ENCODE results near the gene B3GALT6. TPM values are rescaled to one million over a fixed set of nuclear protein-coding genes. Genes with fewer than 3 reads are reported as not detected.

The B3GALT6 gene
- total RNA-seq, 1 donor from 2014 or later: 31.9 TPM

- peaks cover 3% of the 10 kb centered on the region for H3K9me3 Mint-ChIP-seq (ENCODE audit: low read depth)
- H3K27me3 Mint-ChIP-seq: no peaks in the 10 kb centered on the region
- peak within 1 kb of the TSS; percentile 91 for H3K27ac Mint-ChIP-seq
- H3K36me3 Mint-ChIP-seq (ENCODE audit: insufficient read depth): peaks cover 13% of the 10 kb centered on the region
- H3K4me3 Mint-ChIP-seq (ENCODE audit: low read depth): peak within 1 kb of the TSS; percentile 87
- TF ChIP-seq, protein P1, sequence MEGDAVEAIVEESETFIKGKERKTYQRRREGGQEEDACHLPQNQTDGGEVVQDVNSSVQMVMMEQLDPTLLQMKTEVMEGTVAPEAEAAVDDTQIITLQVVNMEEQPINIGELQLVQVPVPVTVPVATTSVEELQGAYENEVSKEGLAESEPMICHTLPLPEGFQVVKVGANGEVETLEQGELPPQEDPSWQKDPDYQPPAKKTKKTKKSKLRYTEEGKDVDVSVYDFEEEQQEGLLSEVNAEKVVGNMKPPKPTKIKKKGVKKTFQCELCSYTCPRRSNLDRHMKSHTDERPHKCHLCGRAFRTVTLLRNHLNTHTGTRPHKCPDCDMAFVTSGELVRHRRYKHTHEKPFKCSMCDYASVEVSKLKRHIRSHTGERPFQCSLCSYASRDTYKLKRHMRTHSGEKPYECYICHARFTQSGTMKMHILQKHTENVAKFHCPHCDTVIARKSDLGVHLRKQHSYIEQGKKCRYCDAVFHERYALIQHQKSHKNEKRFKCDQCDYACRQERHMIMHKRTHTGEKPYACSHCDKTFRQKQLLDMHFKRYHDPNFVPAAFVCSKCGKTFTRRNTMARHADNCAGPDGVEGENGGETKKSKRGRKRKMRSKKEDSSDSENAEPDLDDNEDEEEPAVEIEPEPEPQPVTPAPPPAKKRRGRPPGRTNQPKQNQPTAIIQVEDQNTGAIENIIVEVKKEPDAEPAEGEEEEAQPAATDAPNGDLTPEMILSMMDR (IDR thresholded peaks at IDR 0.05; ENCODE audit: unreplicated experiment): no peak
- DNase-seq (ENCODE audit: low spot score, unreplicated experiment): peak; percentile 90
- peaks cover 14% of the 10 kb centered on the region for H3K4me1 Mint-ChIP-seq (ENCODE audit: low read depth)
These were observed 433 bp upstream of the B3GALT6 start, which contains the start of gene SDF4 for GRCh38 chr1:1231400-1232207. SDF4 (minus strand) TSS chr1:1232001; CDS start chr1:1228772, 3,229 bp downstream.

- no peak for DNase-seq (ENCODE audit: low spot score, unreplicated experiment)
- H3K36me3 Mint-ChIP-seq (ENCODE audit: insufficient read depth): peaks cover 13% of the 10 kb centered on the region
- peaks cover 16% of the 10 kb centered on the region for H3K4me1 Mint-ChIP-seq (ENCODE audit: low read depth)
- peaks cover 3% of the 10 kb centered on the region for H3K9me3 Mint-ChIP-seq (ENCODE audit: low read depth)
- TF ChIP-seq, protein P1 (IDR thresholded peaks at IDR 0.05; ENCODE audit: unreplicated experiment): no peak
- H3K4me3 Mint-ChIP-seq (ENCODE audit: low read depth): peak overlapping the region; percentile 65
- peak overlapping the region; percentile 90 for H3K27ac Mint-ChIP-seq
- no peaks in the 10 kb centered on the region for H3K27me3 Mint-ChIP-seq
These were observed 944 bp downstream of the B3GALT6 start for GRCh38 chr1:1232796-1233566.

DNA sequence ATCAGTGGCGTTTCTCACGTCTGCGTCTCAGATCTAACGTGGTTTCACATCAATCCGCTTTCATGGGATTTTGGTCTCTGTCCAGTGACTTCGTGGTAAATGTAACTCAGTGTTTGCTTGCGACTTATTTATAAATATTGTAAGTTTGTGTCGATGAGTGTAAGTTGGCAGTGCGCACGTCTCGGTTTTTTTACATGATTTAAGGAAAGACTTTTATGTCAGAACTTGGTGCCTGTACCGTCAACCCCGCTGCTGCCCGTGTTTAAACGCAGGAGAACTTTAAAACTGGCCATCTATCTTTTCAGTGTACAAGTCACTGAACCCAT is 1.5 kb downstream of the B3GALT6 start:
- peak overlapping the region; percentile 90 for H3K27ac Mint-ChIP-seq
- peaks cover 13% of the 10 kb centered on the region for H3K36me3 Mint-ChIP-seq (ENCODE audit: insufficient read depth)

GRCh38 chr1:1234180-1234808 is 2.3 kb downstream of the B3GALT6 start:
- Mint-ChIP-seq H3K4me3 (ENCODE audit: low read depth) (peak overlapping the region; percentile 16), H3K4me1 (ENCODE audit: low read depth) (peaks cover 16% of the 10 kb centered on the region), H3K9me3 (ENCODE audit: low read depth) (peaks cover 3% of the 10 kb centered on the region), H3K27me3 (no peaks in the 10 kb centered on the region), H3K27ac (peak overlapping the region; percentile 90), H3K36me3 (ENCODE audit: insufficient read depth) (peaks cover 13% of the 10 kb centered on the region)
- TF ChIP-seq, protein P1 (IDR thresholded peaks at IDR 0.05; ENCODE audit: unreplicated experiment): no peak
- DNase-seq (ENCODE audit: low spot score, unreplicated experiment): no peak

More for the DNA sequence above, 1.5 kb downstream of the B3GALT6 start:
- TF ChIP-seq, protein P1 (IDR thresholded peaks at IDR 0.05; ENCODE audit: unreplicated experiment): no peak
- Mint-ChIP-seq H3K9me3 (ENCODE audit: low read depth) (peaks cover 3% of the 10 kb centered on the region), H3K27me3 (no peaks in the 10 kb centered on the region), H3K4me1 (ENCODE audit: low read depth) (peaks cover 16% of the 10 kb centered on the region), H3K4me3 (ENCODE audit: low read depth) (peak overlapping the region; percentile 65)
- no peak for DNase-seq (ENCODE audit: low spot score, unreplicated experiment)
